AG10803 (cell line): ENCODE results near the gene TENT4A.
"Not testable (repeated sequence)": the region's sequence is repeated elsewhere in the genome, so short reads cannot be mapped to it uniquely, and the experiment has no call there.

ENCODE experiments used
- DNase-seq: peaks from one replicate; pipeline ENCODE4 v3.0.0; 2010; ENCODE audit warnings: low read depth
- H3K4me3 ChIP-seq: 2 replicates; pipeline ENCODE4 v1.5.1; 2011; ENCODE audit warnings: mild to moderate bottlenecking, low read length, control low read depth
- CTCF ChIP-seq: conservative IDR thresholded peaks from 2 replicates; pipeline ENCODE4 v1.5.1; 2011; ENCODE audit warnings: mild to moderate bottlenecking, low read length, control low read depth, inconsistent platforms

Gene TENT4A

GRCh38 chr5:6768590-6769230, 55.5 kb downstream of the TENT4A start:
- H3K4me3 ChIP-seq: no peak overlapping the region
- no peak for DNase-seq
- no peak for TF ChIP-seq CTCF

- no peak for TF ChIP-seq CTCF
- no peak overlapping the region for H3K4me3 ChIP-seq
- DNase-seq: no peak
Measured at GRCh38 chr5:6770826-6771607, 57.8 kb downstream of the TENT4A start.

- DNase-seq: no peak
- H3K4me3 ChIP-seq: no peak overlapping the region
- no peak for TF ChIP-seq CTCF
Measured at GRCh38 chr5:6772886-6773285, 59.7 kb downstream of the TENT4A start.

GRCh38 chr5:6773342-6774035, 60.3 kb downstream of the TENT4A start:
- no peak for TF ChIP-seq CTCF
- no peak for DNase-seq
- no peak overlapping the region for H3K4me3 ChIP-seq

GRCh38 chr5:6774207-6774606, 61.0 kb downstream of the TENT4A start:
- DNase-seq, H3K4me3 ChIP-seq: not testable (repeated sequence)

- no peak for DNase-seq
- no peak for TF ChIP-seq CTCF
Measured at GRCh38 chr5:6774721-6775204, 61.5 kb downstream of the TENT4A start.

GRCh38 chr5:6775571-6775970, 62.3 kb downstream of the TENT4A start:
- no peak overlapping the region for H3K4me3 ChIP-seq
- no peak for DNase-seq
- no peak for TF ChIP-seq CTCF

More at GRCh38 chr5:6774721-6775204, 61.5 kb downstream of the TENT4A start:
- no peak overlapping the region for H3K4me3 ChIP-seq
